GM18519 (cell line): ENCODE data around the gene AMOTL1.
"Not testable (repeated sequence)": the region's sequence is repeated elsewhere in the genome, so short reads cannot be mapped to it uniquely, and the experiment has no call there.

Experiments used
- ATAC-seq: cut with Tn5 transposase; IDR thresholded peaks from one replicate; pipeline ENCODE4 v1.9.1; 2021; ENCODE audit warnings: mild to moderate bottlenecking, moderate library complexity; ENCODE audit not compliant: unreplicated experiment, low FRiP score

Gene AMOTL1

GRCh38 chr11:94812724-94813720 is 44.9 kb downstream of the AMOTL1 start:
- not testable (repeated sequence) for ATAC-seq

- ATAC-seq: no peak
Observed at GRCh38 chr11:94814272-94814976, 46.3 kb downstream of the AMOTL1 start.

GRCh38 chr11:94815705-94816344 is 47.7 kb downstream of the AMOTL1 start:
- ATAC-seq: no peak

- no peak for ATAC-seq
Observed at GRCh38 chr11:94820480-94820879, 52.3 kb downstream of the AMOTL1 start.

- no peak for ATAC-seq
Observed at GRCh38 chr11:94821439-94821838, 53.3 kb downstream of the AMOTL1 start.

GRCh38 chr11:94822080-94822479 is 53.9 kb downstream of the AMOTL1 start:
- ATAC-seq: no peak

- no peak for ATAC-seq
Observed at GRCh38 chr11:94823102-94823732, 55.1 kb downstream of the AMOTL1 start.

- no peak for ATAC-seq
Observed at GRCh38 chr11:94825031-94825430, 56.9 kb downstream of the AMOTL1 start.

- ATAC-seq: no peak
Observed at GRCh38 chr11:94825481-94825880, 57.3 kb downstream of the AMOTL1 start.

- ATAC-seq: no peak
Observed at GRCh38 chr11:94826415-94826814, 58.3 kb downstream of the AMOTL1 start.

GRCh38 chr11:94828088-94828487 is 59.9 kb downstream of the AMOTL1 start:
- no peak for ATAC-seq

GRCh38 chr11:94830722-94831510 is 62.8 kb downstream of the AMOTL1 start:
- no peak for ATAC-seq

GRCh38 chr11:94831529-94831928 is 63.4 kb downstream of the AMOTL1 start:
- no peak for ATAC-seq

- ATAC-seq: no peak
Observed at GRCh38 chr11:94832604-94833235, 64.6 kb downstream of the AMOTL1 start.

- no peak for ATAC-seq
Observed at GRCh38 chr11:94834911-94835593, 66.9 kb downstream of the AMOTL1 start.

GRCh38 chr11:94835594-94835927 is 67.4 kb downstream of the AMOTL1 start:
- ATAC-seq: no peak

GRCh38 chr11:94837317-94837716 is 69.2 kb downstream of the AMOTL1 start:
- ATAC-seq: no peak

- ATAC-seq: no peak
Observed at GRCh38 chr11:94838027-94838731, 70.0 kb downstream of the AMOTL1 start.
